C4-2B (cell line): ENCODE measurements around the gene STAC3.

ENCODE experiments used
- CTCF ChIP-seq: fragments of 450-650 bp; conservative IDR thresholded peaks from 2 replicates; pipeline ENCODE4 v1.5.1; 2017; ENCODE audit warnings: mild to moderate bottlenecking
- ZFX ChIP-seq: fragments of 450-650 bp; IDR thresholded peaks from 2 replicates; pipeline ENCODE4 v1.6.1; 2017

- no peak for TF ChIP-seq CTCF
- no peak for TF ChIP-seq ZFX
Measured at GRCh38 chr12:57248934-57249742, 1.8 kb downstream of the STAC3 start.
